ENCODE measurements around the gene LDHD. TPM values are rescaled to one million over a fixed set of nuclear protein-coding genes. Genes with fewer than 3 reads are reported as not detected.

LDHD gene
- total and polyA plus RNA-seq, 2 of the 13 experiments (the other 11 are each of a cell fraction or from before 2014, with no cell fraction given) = 9.1 to 9.8 TPM

DNA sequence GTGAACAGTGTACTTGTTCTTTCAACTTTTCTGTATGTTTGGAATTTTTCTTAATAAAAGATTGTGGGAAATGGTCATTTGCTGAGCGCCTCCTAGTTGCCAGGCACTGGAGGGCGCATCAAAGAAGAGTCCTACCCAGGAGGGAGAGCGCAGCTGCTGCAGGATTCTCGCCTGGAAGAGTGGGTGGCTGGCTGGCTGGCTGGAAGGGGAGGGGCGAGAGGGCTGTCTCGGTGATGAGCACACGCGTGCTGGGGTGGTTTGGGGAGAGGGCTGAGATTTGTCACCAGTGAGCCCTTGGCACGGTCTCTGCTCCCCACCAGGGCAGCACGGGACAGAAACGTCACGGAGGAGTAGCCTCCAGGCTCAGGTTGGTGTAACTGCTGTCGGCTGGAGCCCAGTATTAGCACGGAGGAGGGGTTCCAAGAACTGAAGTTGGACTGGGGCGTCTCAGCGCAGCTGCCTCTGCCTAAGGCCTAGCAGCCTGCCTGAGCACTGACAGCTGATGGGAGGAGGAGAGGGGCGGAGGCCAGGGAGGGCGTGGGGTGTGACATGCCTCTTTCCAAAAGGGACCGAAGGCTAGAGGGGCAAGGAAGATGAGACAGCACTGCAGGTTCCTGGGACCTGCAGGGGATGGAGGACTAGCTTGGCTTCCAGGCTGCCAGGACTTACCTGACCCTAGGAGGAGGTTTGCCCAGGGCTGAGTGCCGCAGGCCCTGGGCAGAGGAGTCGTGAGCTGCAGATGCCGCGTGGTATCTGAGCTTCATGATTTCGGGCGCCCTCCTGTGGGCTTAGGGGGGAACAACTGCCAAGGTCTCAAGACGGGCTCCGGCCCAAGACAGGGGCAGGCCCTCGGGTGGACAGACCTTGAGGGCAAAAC, 5.7 kb downstream of the LDHD start (continued):
- TF ChIP-seq, protein P1, sequence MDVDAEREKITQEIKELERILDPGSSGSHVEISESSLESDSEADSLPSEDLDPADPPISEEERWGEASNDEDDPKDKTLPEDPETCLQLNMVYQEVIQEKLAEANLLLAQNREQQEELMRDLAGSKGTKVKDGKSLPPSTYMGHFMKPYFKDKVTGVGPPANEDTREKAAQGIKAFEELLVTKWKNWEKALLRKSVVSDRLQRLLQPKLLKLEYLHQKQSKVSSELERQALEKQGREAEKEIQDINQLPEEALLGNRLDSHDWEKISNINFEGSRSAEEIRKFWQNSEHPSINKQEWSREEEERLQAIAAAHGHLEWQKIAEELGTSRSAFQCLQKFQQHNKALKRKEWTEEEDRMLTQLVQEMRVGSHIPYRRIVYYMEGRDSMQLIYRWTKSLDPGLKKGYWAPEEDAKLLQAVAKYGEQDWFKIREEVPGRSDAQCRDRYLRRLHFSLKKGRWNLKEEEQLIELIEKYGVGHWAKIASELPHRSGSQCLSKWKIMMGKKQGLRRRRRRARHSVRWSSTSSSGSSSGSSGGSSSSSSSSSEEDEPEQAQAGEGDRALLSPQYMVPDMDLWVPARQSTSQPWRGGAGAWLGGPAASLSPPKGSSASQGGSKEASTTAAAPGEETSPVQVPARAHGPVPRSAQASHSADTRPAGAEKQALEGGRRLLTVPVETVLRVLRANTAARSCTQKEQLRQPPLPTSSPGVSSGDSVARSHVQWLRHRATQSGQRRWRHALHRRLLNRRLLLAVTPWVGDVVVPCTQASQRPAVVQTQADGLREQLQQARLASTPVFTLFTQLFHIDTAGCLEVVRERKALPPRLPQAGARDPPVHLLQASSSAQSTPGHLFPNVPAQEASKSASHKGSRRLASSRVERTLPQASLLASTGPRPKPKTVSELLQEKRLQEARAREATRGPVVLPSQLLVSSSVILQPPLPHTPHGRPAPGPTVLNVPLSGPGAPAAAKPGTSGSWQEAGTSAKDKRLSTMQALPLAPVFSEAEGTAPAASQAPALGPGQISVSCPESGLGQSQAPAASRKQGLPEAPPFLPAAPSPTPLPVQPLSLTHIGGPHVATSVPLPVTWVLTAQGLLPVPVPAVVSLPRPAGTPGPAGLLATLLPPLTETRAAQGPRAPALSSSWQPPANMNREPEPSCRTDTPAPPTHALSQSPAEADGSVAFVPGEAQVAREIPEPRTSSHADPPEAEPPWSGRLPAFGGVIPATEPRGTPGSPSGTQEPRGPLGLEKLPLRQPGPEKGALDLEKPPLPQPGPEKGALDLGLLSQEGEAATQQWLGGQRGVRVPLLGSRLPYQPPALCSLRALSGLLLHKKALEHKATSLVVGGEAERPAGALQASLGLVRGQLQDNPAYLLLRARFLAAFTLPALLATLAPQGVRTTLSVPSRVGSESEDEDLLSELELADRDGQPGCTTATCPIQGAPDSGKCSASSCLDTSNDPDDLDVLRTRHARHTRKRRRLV (CRISPR knock-in tag; IDR thresholded peaks at IDR 0.05) = no peak; the same call in 1 of the 2 replicates
- TF ChIP-seq ZBTB21 (CRISPR knock-in tag; IDR thresholded peaks at IDR 0.05) = no peak
- no peak for TF ChIP-seq ZBTB37 (CRISPR knock-in tag; IDR thresholded peaks at IDR 0.05)
- TF ChIP-seq GATA4 (IDR thresholded peaks at IDR 0.05; ENCODE audit: borderline replicate concordance, low read depth) = no peak
- TF ChIP-seq AKAP8 (CRISPR knock-in tag; IDR thresholded peaks at IDR 0.05) = peak; percentile 98
- peak; percentile 95 for TF ChIP-seq RAD21 (CRISPR knock-in tag; IDR thresholded peaks at IDR 0.05)
- 0 out of 2 replicates have a peak, but pooled peaks have one; percentile 26 for TF ChIP-seq ZNF800 (CRISPR knock-in tag; IDR thresholded peaks at IDR 0.05)
- TF ChIP-seq ZNF24 (IDR thresholded peaks at IDR 0.05) = no peak
- TF ChIP-seq ZNF430 (CRISPR knock-in tag; IDR thresholded peaks at IDR 0.05) = no peak
- no peak for TF ChIP-seq NCOA5 (CRISPR knock-in tag; IDR thresholded peaks at IDR 0.05)
- TF ChIP-seq TGIF2 (CRISPR knock-in tag; IDR thresholded peaks at IDR 0.05) = peak; percentile 78; the same call in 1 of the 2 replicates
- TF ChIP-seq NKX3-1 (CRISPR knock-in tag; IDR thresholded peaks at IDR 0.05) = no peak
- no peak for TF ChIP-seq SIX1 (CRISPR knock-in tag; IDR thresholded peaks at IDR 0.05; ENCODE audit: borderline replicate concordance)
- TF ChIP-seq KLF15 (CRISPR knock-in tag; IDR thresholded peaks at IDR 0.05; ENCODE audit: borderline replicate concordance) = no peak; the same call in 1 of the 2 replicates
- no peak for TF ChIP-seq XBP1 (CRISPR knock-in tag; IDR thresholded peaks at IDR 0.05)
- TF ChIP-seq SNAPC2 (CRISPR knock-in tag; IDR thresholded peaks at IDR 0.05) = 0 out of 2 replicates have a peak, but pooled peaks have one; percentile 73
- TF ChIP-seq, protein P2, sequence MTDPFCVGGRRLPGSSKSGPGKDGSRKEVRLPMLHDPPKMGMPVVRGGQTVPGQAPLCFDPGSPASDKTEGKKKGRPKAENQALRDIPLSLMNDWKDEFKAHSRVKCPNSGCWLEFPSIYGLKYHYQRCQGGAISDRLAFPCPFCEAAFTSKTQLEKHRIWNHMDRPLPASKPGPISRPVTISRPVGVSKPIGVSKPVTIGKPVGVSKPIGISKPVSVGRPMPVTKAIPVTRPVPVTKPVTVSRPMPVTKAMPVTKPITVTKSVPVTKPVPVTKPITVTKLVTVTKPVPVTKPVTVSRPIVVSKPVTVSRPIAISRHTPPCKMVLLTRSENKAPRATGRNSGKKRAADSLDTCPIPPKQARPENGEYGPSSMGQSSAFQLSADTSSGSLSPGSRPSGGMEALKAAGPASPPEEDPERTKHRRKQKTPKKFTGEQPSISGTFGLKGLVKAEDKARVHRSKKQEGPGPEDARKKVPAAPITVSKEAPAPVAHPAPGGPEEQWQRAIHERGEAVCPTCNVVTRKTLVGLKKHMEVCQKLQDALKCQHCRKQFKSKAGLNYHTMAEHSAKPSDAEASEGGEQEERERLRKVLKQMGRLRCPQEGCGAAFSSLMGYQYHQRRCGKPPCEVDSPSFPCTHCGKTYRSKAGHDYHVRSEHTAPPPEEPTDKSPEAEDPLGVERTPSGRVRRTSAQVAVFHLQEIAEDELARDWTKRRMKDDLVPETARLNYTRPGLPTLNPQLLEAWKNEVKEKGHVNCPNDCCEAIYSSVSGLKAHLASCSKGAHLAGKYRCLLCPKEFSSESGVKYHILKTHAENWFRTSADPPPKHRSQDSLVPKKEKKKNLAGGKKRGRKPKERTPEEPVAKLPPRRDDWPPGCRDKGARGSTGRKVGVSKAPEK (CRISPR knock-in tag; IDR thresholded peaks at IDR 0.05; ENCODE audit: borderline replicate concordance) = peak; percentile 86
